Loucy (cell line): ENCODE measurements around the gene IGF2R.

Source experiments
- EZH2phosphoT487 ChIP-seq: fragments of 200-600 bp; IDR thresholded peaks from 2 replicates; pipeline ENCODE4 v1.6.1; 2018; ENCODE audit warnings: antibody characterized with exemption, mild to moderate bottlenecking, moderate library complexity, borderline replicate concordance
- TF ChIP-seq, protein P1 (sequence below): fragments of 200-600 bp; sonication (generic); conservative IDR thresholded peaks from 2 replicates; pipeline ENCODE4 v1.5.1; 2014; ENCODE audit warnings: mild to moderate bottlenecking, antibody characterized with exemption, low read length

- TF ChIP-seq, protein P1, sequence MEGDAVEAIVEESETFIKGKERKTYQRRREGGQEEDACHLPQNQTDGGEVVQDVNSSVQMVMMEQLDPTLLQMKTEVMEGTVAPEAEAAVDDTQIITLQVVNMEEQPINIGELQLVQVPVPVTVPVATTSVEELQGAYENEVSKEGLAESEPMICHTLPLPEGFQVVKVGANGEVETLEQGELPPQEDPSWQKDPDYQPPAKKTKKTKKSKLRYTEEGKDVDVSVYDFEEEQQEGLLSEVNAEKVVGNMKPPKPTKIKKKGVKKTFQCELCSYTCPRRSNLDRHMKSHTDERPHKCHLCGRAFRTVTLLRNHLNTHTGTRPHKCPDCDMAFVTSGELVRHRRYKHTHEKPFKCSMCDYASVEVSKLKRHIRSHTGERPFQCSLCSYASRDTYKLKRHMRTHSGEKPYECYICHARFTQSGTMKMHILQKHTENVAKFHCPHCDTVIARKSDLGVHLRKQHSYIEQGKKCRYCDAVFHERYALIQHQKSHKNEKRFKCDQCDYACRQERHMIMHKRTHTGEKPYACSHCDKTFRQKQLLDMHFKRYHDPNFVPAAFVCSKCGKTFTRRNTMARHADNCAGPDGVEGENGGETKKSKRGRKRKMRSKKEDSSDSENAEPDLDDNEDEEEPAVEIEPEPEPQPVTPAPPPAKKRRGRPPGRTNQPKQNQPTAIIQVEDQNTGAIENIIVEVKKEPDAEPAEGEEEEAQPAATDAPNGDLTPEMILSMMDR: no peak
- TF ChIP-seq EZH2phosphoT487: no peak
Observed at GRCh38 chr6:159968295-159969203, at the start of gene IGF2R.
